ENCODE measurements around the gene PPP2R5C.
"Not testable (repeated sequence)": the region's sequence is repeated elsewhere in the genome, so short reads cannot be mapped to it uniquely, and the experiment has no call there.

PPP2R5C gene

GRCh38 chr14:101761032-101761880, at the start of gene PPP2R5C:
Gene PPP2R5C (plus strand): TSS chr14:101761709. CDS start chr14:101761894, 185 bp downstream.
- peak; percentile 78 for DNase-seq (ENCODE audit: low read depth)

DNA sequence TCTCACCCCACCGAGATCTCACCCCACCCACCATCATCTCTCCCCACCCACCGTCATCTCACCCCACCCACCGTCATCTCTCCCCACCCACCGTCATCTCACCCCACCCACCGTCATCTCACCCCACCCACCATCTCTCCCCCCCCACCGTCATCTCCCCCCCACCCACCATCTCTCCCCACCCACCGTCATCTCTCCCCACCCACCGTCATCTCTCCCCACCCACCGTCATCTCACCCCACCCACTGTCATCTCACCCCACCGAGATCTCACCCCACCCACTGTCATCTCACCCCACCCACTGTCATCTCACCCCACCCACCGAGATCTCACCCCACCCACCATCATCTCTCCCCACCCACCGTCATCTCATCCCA, 49.7 kb upstream of the PPP2R5C start:
- not testable (repeated sequence) for DNase-seq (ENCODE audit: low read depth)

DNA sequence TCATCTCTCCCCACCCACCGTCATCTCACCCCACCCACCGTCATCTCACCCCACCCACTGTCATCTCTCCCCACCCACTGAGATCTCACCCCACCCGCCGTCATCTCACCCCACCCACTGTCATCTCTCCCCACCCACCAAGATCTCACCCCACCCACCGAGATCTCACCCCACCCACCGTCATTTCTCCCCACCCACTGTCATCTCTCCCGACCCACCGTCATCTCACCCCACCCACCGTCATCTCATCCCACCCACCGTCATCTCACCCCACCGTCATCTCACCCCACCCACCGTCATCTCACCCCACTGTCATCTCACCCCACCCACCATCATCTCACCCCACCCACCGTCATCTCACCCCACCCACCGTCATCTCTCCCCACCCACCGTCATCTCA, 49.2 kb upstream of the PPP2R5C start:
- not testable (repeated sequence) for DNase-seq (ENCODE audit: low read depth)

DNA sequence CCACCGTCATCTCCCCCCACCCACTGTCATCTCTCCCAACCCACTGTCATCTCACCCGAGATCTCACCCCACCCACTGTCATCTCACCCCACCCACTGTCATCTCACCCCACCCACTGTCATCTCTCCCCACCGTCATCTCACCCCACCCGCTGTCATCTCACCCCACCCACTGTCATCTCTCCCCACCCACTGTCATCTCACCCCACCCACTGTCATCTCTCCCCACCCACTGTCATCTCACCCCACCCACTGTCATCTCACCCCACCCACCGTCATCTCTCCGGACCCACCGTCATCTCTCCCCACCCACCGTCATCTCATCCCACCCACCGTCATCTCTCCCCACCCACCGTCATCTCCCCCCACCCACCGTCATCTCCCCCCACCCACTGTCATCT, 48.4 kb upstream of the PPP2R5C start:
- DNase-seq (ENCODE audit: low read depth), result not testable (repeated sequence)

DNA sequence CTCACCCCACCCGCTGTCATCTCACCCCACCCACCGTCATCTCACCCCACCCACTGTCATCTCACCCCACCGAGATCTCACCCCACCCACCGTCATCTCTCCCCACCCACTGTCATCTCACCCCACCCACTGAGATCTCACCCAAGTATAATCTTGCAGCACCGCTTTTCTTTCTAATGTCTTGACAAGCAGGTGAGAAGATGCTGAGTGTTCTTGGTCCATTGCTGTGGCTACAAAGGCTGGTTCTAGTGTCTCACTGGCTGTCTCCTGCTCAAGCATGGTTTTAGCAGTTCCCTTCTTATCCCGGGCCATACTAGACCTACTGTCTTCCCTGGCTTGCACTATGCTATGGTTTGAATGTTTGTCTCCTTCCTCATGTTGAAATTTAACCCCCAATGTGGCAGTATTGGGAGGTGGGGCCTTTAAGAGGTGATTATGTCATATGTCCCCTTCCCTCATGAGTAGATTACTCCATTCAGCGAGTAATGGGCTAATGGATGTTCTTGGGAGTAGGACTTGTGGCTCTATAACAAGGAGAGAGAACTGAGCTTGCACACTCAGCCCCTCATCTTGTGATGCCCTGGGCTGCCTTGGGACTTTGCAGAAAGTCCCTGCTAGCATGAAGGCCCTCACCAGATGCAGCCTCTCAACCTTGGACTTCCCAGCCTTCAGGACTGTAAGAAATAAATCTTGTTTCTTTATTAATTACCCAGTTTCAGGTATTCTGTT, 47.7 kb upstream of the PPP2R5C start:
- no peak for DNase-seq (ENCODE audit: low read depth)

DNA sequence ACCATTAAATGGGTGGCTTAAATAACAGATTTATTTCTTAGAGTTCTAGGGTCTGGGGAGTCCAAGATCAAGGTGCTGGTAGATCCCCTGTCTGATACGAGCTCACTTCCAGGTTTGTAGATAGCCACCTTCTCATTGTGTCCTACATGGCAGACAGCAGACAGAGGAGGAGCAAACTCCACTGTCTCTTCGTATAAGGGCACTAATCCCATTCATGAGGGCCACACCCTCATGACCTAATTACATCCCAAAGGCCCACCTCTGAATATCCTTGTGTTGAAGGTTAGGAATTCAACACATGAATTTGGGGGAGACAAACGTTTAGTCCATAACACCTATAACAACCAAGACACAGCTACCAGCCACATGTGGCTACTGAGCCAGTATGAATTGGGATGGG, 47.1 kb upstream of the PPP2R5C start:
- no peak for DNase-seq (ENCODE audit: low read depth)

DNA sequence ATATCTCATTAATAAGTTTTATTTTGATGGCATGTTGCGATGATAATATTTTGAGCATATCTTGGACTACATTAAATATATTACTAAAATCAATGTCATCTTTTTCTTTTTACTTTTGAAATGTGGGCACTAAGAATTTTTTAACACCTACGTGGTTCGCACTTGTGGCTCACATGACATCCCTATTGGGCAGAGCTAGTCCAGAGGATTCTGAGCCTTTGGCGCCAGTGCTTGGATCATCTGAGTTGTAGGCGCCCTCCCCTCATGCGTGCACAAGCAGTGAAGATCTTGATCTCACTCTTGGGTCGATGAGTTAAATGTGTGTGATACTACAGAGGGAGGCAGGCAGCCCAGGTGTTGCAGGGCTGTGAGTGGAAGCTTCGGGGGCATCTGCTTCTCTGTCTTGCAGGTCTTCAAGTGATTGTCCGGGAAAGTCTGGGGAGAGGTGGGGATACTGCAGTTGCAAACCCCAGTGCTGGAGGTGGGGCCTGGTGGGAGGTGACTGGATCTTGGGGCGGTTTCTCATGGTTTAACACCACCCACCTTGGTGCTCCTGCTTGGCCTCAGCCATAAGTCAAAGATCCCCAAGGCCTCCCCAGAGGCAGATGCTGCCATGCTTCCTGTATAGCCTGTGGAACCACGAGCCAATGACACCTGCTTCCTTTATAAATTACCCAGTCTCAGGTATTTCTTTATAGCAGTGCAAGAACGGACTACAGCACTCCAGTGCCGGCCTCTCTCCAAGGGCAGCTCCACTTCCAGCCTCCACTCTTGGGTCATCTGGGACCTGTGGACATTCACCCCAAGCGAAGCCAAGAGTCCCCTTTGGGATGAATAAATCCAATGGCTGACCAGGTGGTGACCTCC, 46.1 kb upstream of the PPP2R5C start:
- DNase-seq (ENCODE audit: low read depth), result no peak

DNA sequence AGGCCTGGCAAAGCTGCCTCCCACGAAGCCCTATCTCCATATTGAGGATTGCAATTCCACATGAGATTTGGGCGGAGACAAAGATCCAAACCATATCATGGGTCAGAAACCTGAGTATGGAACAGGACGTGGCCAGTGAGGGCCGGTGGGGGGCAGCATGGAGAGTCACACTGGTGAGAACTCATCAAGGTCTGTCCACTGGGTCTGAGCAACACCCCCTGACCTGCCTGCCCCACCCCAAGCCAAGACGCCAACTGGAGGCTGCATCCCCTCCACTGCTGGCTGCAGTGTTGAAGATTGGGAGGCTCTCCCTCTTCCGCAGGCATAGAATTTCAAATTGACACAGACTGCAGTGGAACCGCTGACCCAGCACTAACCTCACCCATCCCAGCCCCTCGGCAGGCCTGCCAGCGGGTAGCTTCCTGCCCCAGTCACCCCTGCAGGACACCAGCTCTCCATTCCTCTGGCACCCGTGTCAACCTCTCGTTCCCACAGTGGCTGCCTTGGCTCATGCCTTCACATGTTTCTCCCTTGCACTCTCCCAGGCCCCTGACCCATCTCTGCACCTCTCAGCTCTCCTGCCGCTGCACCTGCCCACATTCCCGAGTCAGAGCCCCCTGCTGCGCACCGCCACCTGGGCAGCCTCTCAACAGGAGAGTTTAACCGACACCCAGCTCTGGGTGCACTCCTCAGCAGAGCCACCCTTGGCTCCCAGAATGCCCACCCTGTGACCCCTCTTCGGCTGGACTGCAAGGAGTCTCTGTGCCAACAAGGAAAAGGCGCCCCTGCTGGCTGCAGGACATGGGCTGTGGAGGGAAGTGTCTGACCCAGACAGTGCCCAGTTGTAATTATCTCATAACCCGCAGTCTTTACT, 45.2 kb upstream of the PPP2R5C start:
- DNase-seq (ENCODE audit: low read depth), result no peak

DNA sequence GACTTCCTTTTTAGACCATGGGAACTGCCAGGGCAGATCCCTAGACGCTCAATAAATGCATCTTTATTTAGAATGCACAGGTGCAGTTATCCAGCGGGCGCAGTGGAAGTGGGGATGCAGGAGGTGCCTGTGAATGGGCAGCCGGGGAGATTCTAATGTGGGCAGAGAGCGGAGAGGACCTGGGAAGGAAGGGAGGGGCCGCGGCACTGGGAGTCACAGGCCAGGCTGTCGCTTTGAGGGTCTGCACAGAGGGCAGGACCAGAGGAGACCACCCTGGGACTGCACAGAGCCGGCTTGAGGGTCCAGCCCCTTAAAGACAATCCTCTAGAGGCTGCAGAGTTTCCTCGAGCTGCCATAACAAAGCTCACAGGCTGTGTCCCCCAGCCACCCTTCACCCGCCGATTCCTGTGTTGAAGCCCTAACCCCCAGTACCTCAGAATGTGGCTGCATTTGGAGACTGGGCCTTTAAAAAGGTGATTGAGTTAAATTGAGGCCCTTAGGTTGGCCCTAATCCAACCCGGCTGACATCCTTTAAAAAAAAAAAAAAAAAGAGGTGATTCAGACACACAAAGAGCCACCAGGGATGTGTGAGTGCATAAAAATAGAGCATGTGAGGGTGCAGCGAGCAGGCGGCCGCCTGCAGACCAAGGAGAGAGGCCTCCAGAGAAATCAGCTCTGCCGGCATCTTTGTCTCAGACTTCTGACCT, 44.4 kb upstream of the PPP2R5C start:
- DNase-seq (ENCODE audit: low read depth), result no peak

GRCh38 chr14:101717663-101718490, 43.6 kb upstream of the PPP2R5C start:
- no peak for DNase-seq (ENCODE audit: low read depth)

DNA sequence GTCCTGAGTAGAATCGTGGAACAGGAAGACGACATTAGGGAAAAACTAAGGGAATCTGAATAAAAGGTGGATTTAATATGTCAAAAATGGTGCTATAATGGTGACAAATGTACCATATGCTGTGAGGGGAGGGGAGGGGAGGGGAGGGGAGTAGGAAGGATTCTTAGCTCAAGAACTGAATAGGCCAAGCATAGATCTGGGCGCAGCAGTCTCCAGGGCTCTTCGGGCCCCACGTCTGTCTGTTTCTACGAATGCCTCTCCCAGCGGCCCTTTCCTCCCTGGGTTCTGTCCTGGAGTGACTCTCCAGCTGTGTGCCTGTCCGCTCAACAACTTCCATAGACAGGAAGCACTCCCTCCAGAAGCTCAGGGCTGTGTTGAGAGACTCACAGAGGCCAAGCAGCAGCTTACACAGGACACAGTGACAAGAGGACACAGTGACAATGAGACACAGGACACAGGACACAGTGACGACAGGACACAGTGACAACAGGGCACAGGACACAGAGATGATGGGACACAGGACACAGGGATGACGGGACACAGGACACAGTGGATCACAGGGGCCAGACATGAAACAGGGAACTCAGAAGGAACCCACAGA, 42.4 kb upstream of the PPP2R5C start:
- no peak for DNase-seq (ENCODE audit: low read depth)

GRCh38 chr14:101719708-101720107, 41.8 kb upstream of the PPP2R5C start:
- no peak for DNase-seq (ENCODE audit: low read depth)

DNA sequence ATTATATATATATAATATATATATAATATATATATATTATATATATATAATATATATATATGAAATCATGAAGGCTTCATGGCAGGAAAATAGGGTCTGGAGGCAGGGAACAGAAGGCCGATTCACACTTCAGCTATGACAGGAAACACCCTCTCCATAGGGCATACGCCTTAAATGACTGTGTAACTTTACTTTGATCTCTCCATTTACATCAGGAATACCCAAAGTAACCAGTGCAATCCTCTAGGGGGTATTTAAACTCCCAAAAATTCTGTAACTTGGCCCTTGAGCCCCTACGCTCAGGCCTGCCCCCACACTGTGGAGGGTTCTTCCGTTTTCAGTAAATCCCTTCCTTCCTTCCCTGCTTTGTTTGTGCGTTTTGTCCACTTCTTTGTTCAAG, 40.4 kb upstream of the PPP2R5C start:
- DNase-seq (ENCODE audit: low read depth), result no peak

DNA sequence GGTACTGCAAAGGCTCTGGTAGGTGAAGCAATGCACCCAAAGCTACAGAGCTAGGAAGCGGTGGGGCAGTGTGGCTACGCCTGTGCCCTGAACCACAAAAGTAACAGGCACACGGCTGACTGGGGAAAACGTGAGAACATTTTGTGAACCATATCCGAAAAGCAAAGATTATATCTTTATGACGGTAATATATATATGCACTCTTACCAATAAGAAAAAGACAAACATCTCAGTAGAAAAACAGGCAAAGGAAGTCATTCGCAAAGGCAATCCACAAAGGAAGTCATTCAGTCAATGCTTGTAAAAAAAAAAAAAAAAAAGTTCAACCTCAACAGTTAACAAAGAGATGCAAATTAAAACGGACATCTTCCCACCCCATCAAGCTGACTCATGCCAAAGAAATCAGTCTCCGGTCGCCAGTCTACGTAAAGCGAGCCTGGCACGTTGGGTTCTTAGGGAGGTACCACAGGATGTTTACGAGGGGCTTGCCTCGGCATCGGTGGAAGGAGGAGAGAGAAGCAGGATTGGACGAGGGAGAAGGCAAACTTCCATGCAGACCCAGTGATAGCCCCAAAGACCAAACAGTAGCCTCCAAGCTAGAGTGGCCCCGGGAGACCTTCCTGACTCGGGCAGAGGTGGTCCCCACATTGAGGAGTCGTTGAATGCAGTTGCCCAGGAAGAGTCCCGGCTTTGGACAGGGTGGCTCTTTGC, 39.4 kb upstream of the PPP2R5C start:
- DNase-seq (ENCODE audit: low read depth), result peak; percentile 63

- DNase-seq (ENCODE audit: low read depth), result no peak
Measured at GRCh38 chr14:101723061-101723595, 38.4 kb upstream of the PPP2R5C start.

- not testable (repeated sequence) for DNase-seq (ENCODE audit: low read depth)
Measured at GRCh38 chr14:101725652-101726051, 35.9 kb upstream of the PPP2R5C start.

GRCh38 chr14:101726295-101726953, 35.1 kb upstream of the PPP2R5C start:
- DNase-seq (ENCODE audit: low read depth), result no peak

- DNase-seq (ENCODE audit: low read depth), result no peak
Measured at GRCh38 chr14:101726954-101727302, 34.6 kb upstream of the PPP2R5C start.

All from activated gamma-delta T cell treated with anti-CD3 and anti-CD28 coated beads, Interleukin-2, amount 50 U/mL, for 16 hours (primary cell).